NCI-H1092 (cell line): ENCODE measurements around the gene EXOC4.

Experiments used
- DNase-seq: peaks from one replicate; lab custom pipeline; 2025; lab: John Stamatoyannopoulos, UW

Gene EXOC4

GRCh38 chr7:133364959-133365690, 112.2 kb downstream of the EXOC4 start:
- no peak for DNase-seq

GRCh38 chr7:133365917-133366316, 113.0 kb downstream of the EXOC4 start:
- no peak for DNase-seq

GRCh38 chr7:133367561-133367960, 114.7 kb downstream of the EXOC4 start:
- no peak for DNase-seq

- no peak for DNase-seq
Observed at GRCh38 chr7:133369130-133369529, 116.3 kb downstream of the EXOC4 start.

GRCh38 chr7:133371616-133372015, 118.7 kb downstream of the EXOC4 start:
- no peak for DNase-seq

- no peak for DNase-seq
Observed at GRCh38 chr7:133372337-133372736, 119.5 kb downstream of the EXOC4 start.

GRCh38 chr7:133376514-133376913, 123.6 kb downstream of the EXOC4 start:
- no peak for DNase-seq

GRCh38 chr7:133381965-133382364, 129.1 kb downstream of the EXOC4 start:
- DNase-seq = no peak

GRCh38 chr7:133382775-133383559, 130.1 kb downstream of the EXOC4 start:
- DNase-seq = no peak

GRCh38 chr7:133386205-133386604, 133.3 kb downstream of the EXOC4 start:
- no peak for DNase-seq

- no peak for DNase-seq
Observed at GRCh38 chr7:133389727-133390126, 136.8 kb downstream of the EXOC4 start.

- DNase-seq = no peak
Observed at GRCh38 chr7:133391206-133391605, 138.3 kb downstream of the EXOC4 start.

- DNase-seq = no peak
Observed at GRCh38 chr7:133394369-133394768, 141.5 kb downstream of the EXOC4 start.

GRCh38 chr7:133395551-133395950, 142.7 kb downstream of the EXOC4 start:
- DNase-seq = no peak

- no peak for DNase-seq
Observed at GRCh38 chr7:133398506-133398905, 145.6 kb downstream of the EXOC4 start.

- DNase-seq = no peak
Observed at GRCh38 chr7:133401225-133401624, 148.3 kb downstream of the EXOC4 start.

GRCh38 chr7:133408212-133408611, 155.3 kb downstream of the EXOC4 start:
- no peak for DNase-seq

GRCh38 chr7:133409421-133409820, 156.5 kb downstream of the EXOC4 start:
- no peak for DNase-seq

GRCh38 chr7:133409966-133410365, 157.1 kb downstream of the EXOC4 start:
- DNase-seq = no peak

- DNase-seq = no peak
Observed at GRCh38 chr7:133411395-133411794, 158.5 kb downstream of the EXOC4 start.

GRCh38 chr7:133412942-133413341, 160.1 kb downstream of the EXOC4 start:
- DNase-seq = no peak

- DNase-seq = no peak
Observed at GRCh38 chr7:133419041-133419440, 166.2 kb downstream of the EXOC4 start.

GRCh38 chr7:133423618-133424017, 170.7 kb downstream of the EXOC4 start:
- no peak for DNase-seq
